KMS-11 (cell line): ENCODE results near the gene TRIM58.

Experiments used
- H2AFZ ChIP-seq: fragments of 200-600 bp; sonication (generic); 2 replicates; pipeline ENCODE4 v1.6.1; 2016; ENCODE audit warnings: antibody characterized with exemption, mixed run types, low read depth
- H3K27ac ChIP-seq: fragments of 200-600 bp; sonication (generic); 2 replicates; pipeline ENCODE4 v1.6.1; 2016; ENCODE audit warnings: mild to moderate bottlenecking, mixed run types
- H3K27me3 ChIP-seq: fragments of 200-600 bp; sonication (generic); 2 replicates; pipeline ENCODE4 v1.6.1; 2017; ENCODE audit warnings: mild to moderate bottlenecking, low read depth, mixed run types, moderate library complexity; ENCODE audit not compliant: insufficient read depth
- H3K36me3 ChIP-seq: fragments of 200-600 bp; sonication (generic); 2 replicates; pipeline ENCODE4 v1.6.1; 2017; ENCODE audit warnings: mild to moderate bottlenecking, mixed run types; ENCODE audit not compliant: insufficient read depth
- H3K4me1 ChIP-seq: fragments of 200-600 bp; sonication (generic); 2 replicates; pipeline ENCODE4 v1.6.1; 2016; ENCODE audit warnings: mild to moderate bottlenecking, low read depth, mixed run types; ENCODE audit not compliant: poor library complexity, severe bottlenecking
- H3K4me2 ChIP-seq: fragments of 200-600 bp; sonication (generic); 2 replicates; pipeline ENCODE4 v1.7.0; 2016; ENCODE audit warnings: mild to moderate bottlenecking, mixed run types
- H3K4me3 ChIP-seq: fragments of 200-600 bp; sonication (generic); IDR thresholded peaks from 2 replicates; pipeline ENCODE4 v1.6.1; 2017; ENCODE audit warnings: low read depth, low read length, mixed read lengths; ENCODE audit not compliant: insufficient read depth
- H3K79me2 ChIP-seq: fragments of 200-600 bp; sonication (generic); 2 replicates; pipeline ENCODE4 v1.6.1; 2016; ENCODE audit warnings: low read depth, mixed run types; ENCODE audit not compliant: insufficient read depth
- H3K9ac ChIP-seq: fragments of 200-600 bp; sonication (generic); 2 replicates; pipeline ENCODE4 v1.6.1; 2016; ENCODE audit warnings: mild to moderate bottlenecking, mixed run types
- H4K20me1 ChIP-seq: fragments of 200-600 bp; sonication (generic); 2 replicates; pipeline ENCODE4 v1.6.1; 2016; ENCODE audit warnings: mild to moderate bottlenecking, mixed run types; ENCODE audit not compliant: insufficient read depth
- TF ChIP-seq, protein P1 (sequence below): fragments of 200-600 bp; sonication (generic); conservative IDR thresholded peaks from 2 replicates; pipeline ENCODE4 v1.6.1; 2017; ENCODE audit warnings: low read depth, mild to moderate bottlenecking, antibody characterized with exemption, low read length, moderate library complexity, mixed read lengths

TRIM58 gene

GRCh38 chr1:247857069-247857984 lies at the start of gene TRIM58:
Gene TRIM58, plus strand, starts transcription at chr1:247857187. Its CDS starts 60 bp downstream, at chr1:247857247.
- Histone ChIP-seq H2AFZ (peak within 1 kb of the TSS; percentile 95), H3K36me3 (peaks cover 3% of the 10 kb centered on the region; the same call in 1 of the 2 replicates), H3K4me3 (peak within 1 kb of the TSS; percentile 84), H3K27me3 (no peaks in the 10 kb centered on the region), H3K9ac (peak within 1 kb of the TSS; percentile 91), H4K20me1 (no peaks in the 10 kb centered on the region), H3K4me2 (peak within 1 kb of the TSS; percentile 84), H3K4me1 (peaks cover 10% of the 10 kb centered on the region), H3K27ac (peak within 1 kb of the TSS; percentile 89), H3K79me2 (peaks cover 12% of the 10 kb centered on the region; the same call in 1 of the 2 replicates)
- TF ChIP-seq, protein P1, sequence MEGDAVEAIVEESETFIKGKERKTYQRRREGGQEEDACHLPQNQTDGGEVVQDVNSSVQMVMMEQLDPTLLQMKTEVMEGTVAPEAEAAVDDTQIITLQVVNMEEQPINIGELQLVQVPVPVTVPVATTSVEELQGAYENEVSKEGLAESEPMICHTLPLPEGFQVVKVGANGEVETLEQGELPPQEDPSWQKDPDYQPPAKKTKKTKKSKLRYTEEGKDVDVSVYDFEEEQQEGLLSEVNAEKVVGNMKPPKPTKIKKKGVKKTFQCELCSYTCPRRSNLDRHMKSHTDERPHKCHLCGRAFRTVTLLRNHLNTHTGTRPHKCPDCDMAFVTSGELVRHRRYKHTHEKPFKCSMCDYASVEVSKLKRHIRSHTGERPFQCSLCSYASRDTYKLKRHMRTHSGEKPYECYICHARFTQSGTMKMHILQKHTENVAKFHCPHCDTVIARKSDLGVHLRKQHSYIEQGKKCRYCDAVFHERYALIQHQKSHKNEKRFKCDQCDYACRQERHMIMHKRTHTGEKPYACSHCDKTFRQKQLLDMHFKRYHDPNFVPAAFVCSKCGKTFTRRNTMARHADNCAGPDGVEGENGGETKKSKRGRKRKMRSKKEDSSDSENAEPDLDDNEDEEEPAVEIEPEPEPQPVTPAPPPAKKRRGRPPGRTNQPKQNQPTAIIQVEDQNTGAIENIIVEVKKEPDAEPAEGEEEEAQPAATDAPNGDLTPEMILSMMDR: peak; percentile 46

DNA sequence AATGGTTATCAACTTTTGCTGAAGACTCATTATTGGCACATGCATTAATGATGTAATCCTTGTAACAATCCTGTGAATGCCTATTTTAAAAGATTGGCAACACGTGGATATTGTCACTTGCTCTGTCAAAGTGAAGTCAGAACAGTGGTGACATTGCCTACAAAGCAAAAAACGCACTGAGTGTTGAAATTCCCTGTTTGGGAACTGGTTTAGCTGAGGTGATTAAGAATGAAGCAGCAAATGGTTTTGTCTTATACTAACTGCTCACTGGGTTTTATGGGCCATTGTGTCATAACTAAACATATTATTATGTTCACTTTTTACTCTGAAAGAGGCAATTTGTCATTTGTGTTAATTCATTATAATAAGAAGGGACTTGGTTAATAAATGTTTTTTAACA lies 44.4 kb upstream of the TRIM58 start:
- Histone ChIP-seq H4K20me1 (no peaks in the 10 kb centered on the region), H3K4me2 (no peak overlapping the region), H3K36me3 (no peaks in the 10 kb centered on the region), H3K27ac (no peak overlapping the region), H3K9ac (no peak overlapping the region), H3K79me2 (no peaks in the 10 kb centered on the region), H2AFZ (no peak overlapping the region), H3K4me1 (no peaks in the 10 kb centered on the region), H3K4me3 (no peak overlapping the region), H3K27me3 (no peaks in the 10 kb centered on the region)
- TF ChIP-seq, protein P1: no peak

- Histone ChIP-seq H3K27ac (no peak overlapping the region), H3K79me2 (no peaks in the 10 kb centered on the region), H2AFZ (no peak overlapping the region), H3K27me3 (no peaks in the 10 kb centered on the region), H3K4me2 (no peak overlapping the region), H3K36me3 (no peaks in the 10 kb centered on the region; the same call in 1 of the 2 replicates), H3K9ac (no peak overlapping the region), H3K4me1 (no peaks in the 10 kb centered on the region), H3K4me3 (no peak overlapping the region), H4K20me1 (no peaks in the 10 kb centered on the region)
- TF ChIP-seq, protein P1: no peak
Observed at GRCh38 chr1:247822060-247822459, 34.9 kb upstream of the TRIM58 start.

DNA sequence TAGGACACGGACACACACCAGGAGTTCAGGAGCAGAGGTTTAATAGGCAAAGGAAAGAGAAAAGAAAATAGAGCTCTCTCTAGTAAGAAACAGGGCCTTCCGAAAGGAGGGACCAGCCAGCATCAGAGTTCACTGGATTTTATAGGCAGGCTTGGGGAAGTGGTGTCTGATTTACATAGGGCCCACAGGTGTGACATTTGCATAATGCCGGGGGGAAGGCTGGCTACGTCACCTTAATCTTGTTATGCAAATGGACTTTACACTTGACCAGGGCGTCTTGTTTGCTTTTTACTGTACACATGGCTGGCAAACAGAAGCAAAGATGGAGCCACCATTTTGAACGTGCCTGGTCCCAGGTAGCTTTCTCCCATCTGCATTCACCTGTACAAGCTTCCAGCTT lies 33.0 kb upstream of the TRIM58 start, which contains the start of gene OR14A16:
OR14A16 (minus strand) TSS at position 97 of the 400 bp plus-strand sequence. CDS start 8,390 bp downstream, outside the sequence.
- no peak within 1 kb of the TSS for H3K4me2 ChIP-seq
- TF ChIP-seq, protein P1: no peak
- no peak within 1 kb of the TSS for H3K4me3 ChIP-seq
- H3K79me2 ChIP-seq: no peaks in the 10 kb centered on the region
- no peaks in the 10 kb centered on the region; the same call in 1 of the 2 replicates for H3K36me3 ChIP-seq
- no peaks in the 10 kb centered on the region for H3K27me3 ChIP-seq
- H4K20me1 ChIP-seq: no peaks in the 10 kb centered on the region
- no peak within 1 kb of the TSS for H3K27ac ChIP-seq
- no peak within 1 kb of the TSS for H3K9ac ChIP-seq
- H2AFZ ChIP-seq: no peak within 1 kb of the TSS
- no peaks in the 10 kb centered on the region for H3K4me1 ChIP-seq
